ENCODE data around the gene PARL. TPM values are rescaled to one million over a fixed set of nuclear protein-coding genes. Genes with fewer than 3 reads are reported as not detected.

PARL gene
- polyA plus RNA-seq, 6 donors from 2014 or later: 103 to 142 (median 109) TPM

GRCh38 chr3:183828538-183828870, 56.2 kb downstream of the PARL start:
- peak overlapping the region in 2 of 6 donors; percentile 7 to 43 for H3K27ac Mint-ChIP-seq
- peaks cover 0 to 8% of the 10 kb centered on the region in 2 donors for H3K36me3 Mint-ChIP-seq
- no peak for DNase-seq
- peak overlapping the region in 1 of 8 donors; percentile 21 for H3K4me3 Mint-ChIP-seq
- no peak for ATAC-seq (ENCODE audit: low read depth in 2 of 2)
- H3K4me1 Mint-ChIP-seq: peaks cover 9 to 15% (median 14%) of the 10 kb centered on the region in 3 donors
- H3K9me3 Mint-ChIP-seq: no peaks in the 10 kb centered on the region
- no peaks in the 10 kb centered on the region for H3K27me3 Mint-ChIP-seq

DNA sequence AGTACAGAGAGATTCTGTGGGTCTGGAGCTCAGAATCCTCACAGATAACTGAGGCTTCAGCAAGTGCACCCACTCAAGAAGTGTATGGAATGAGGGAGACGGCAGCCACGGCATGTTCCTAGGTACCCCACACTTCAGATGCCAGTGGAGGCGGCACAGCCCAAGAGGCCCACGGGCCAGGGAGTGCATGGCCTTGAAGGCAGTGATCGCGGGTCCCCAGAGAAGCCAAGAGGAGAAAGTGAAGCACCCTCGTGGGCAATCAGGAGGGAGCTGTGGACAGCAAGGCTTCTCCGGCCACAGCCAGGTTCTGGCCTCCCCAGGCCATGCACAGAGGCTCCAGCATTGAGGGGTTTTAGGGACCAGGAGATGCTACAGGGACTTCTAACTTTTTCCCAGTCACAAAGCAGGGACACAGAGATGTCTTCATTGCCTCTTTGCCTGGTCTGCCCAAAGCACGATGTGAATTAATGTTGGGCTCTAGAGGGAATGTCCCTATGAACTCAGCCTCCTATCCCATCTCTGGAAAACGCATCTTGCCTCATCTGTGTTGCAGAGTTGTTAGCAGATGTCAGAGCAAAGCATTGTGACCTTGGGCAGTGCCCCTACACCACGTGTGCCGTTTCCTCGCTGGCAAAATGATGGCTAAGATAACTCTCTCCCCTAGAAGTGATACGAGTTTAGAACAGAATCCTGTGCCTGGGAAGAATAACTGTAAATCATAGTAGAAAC, 56.7 kb downstream of the PARL start:
- no peak for DNase-seq
- no peaks in the 10 kb centered on the region for H3K27me3 Mint-ChIP-seq
- no peak for ATAC-seq (ENCODE audit: low read depth in 2 of 2)
- H3K4me1 Mint-ChIP-seq: peaks cover 9 to 15% (median 14%) of the 10 kb centered on the region in 3 donors
- peak overlapping the region in 3 of 6 donors; percentile 7 to 90 (median 81) for H3K27ac Mint-ChIP-seq
- peaks cover 0 to 8% of the 10 kb centered on the region in 2 donors for H3K36me3 Mint-ChIP-seq
- peak overlapping the region in 1 of 8 donors; percentile 21 for H3K4me3 Mint-ChIP-seq
- H3K9me3 Mint-ChIP-seq: no peaks in the 10 kb centered on the region

DNA sequence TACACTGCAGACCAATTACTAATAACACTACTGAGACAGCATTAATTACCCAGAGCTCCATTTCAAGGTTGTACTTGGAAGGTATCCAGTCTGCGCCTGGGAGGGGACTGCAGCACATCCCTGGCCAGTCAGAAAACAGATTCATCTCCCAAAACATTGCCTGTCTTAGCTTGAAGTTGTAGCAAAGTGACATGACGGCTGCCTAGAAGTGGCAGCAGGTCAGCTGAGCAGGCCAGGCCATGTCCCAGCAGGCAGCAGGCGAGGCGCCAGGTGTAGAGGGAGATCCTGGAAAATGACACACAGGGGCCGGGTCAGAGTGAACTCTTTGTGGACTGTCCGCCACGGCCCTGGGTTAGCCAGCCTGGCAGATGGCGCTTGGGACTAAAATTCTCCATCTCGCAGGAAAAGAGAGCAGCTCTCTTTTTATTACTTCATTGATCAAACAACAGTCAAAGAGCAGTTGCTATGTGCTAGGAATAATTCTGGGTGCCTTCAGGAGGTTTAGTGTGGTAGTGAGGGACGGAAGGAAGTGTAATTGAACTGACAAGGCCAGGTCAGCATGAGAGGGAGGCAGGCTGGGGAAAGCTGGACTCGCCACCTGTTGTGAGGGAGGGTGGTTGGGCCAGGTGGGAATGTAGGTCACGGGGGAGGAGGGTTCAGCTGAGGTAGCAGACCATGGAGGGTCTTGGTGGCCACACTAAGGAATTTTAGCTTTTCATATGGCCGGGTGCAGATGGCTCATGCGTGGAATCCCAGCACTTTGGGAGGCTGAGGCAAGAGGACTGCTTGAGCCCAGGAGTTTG, 58.0 kb downstream of the PARL start:
- no peak for ATAC-seq (ENCODE audit: low read depth in 2 of 2)
- Mint-ChIP-seq H3K36me3 (peaks cover 0 to 5% of the 10 kb centered on the region in 2 donors), H3K4me1 (peaks cover 9 to 15% (median 14%) of the 10 kb centered on the region in 3 donors), H3K4me3 (peak overlapping the region; percentile 30 to 89 (median 77)), H3K9me3 (no peaks in the 10 kb centered on the region), H3K27me3 (peaks cover 0 to 6% (median 0%) of the 10 kb centered on the region in 3 donors), H3K27ac (peak overlapping the region in 2 of 6 donors; percentile 71 to 75)
- no peak for DNase-seq

GRCh38 chr3:183825456-183826161, 59.1 kb downstream of the PARL start, which contains the start of gene MAP6D1:
MAP6D1 (minus strand) TSS chr3:183825577; CDS start chr3:183825547, 30 bp downstream.
- ATAC-seq (ENCODE audit: low read depth in 2 of 2) (peak; percentile 70 to 72), DNase-seq (peak; percentile 33)
- Mint-ChIP-seq H3K27me3 (peaks cover 0 to 6% (median 0%) of the 10 kb centered on the region in 3 donors), H3K4me1 (peaks cover 9 to 15% (median 14%) of the 10 kb centered on the region in 3 donors), H3K4me3 (peak within 1 kb of the TSS; percentile 77 to 89 (median 84)), H3K27ac (peak within 1 kb of the TSS in 4 of 6 donors; percentile 44 to 85 (median 80)), H3K9me3 (no peaks in the 10 kb centered on the region), H3K36me3 (peaks cover 0 to 5% of the 10 kb centered on the region in 2 donors)

DNA sequence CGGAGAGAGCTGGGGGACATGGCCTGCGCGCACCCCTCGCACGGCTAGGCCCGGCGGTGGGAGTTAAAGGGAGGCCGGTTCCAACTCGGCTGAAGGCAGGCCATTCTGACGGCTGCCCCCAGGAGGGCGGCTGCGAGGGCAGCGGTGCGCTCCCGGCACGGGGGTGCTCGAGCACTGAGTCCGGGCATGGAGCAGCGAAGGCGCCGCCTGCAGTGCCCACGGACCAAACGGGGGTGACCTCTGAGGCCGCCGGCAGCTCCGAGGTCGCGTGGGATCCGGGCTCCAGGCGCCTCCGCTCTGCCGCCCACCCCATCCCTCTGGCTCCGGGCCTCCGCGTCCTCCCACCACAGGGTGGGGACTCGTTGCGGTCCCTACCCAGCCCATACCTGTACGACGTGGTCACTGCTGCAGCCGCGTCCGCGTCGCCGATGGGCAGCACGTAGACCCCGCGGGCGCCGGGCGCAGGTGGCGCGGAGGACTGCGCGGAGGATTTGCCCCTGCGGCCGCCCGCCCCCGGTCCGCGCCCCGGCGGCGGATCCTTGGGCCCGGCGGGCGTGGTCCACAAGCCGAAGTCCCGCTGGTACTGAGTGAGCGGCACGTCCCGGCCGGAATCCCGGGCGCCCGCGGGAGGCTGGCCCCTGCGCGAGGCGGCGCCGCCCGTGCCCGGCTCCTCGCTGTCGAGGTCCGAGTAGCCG, 59.8 kb downstream of the PARL start:
- H3K9me3 Mint-ChIP-seq: no peaks in the 10 kb centered on the region
- peak overlapping the region; percentile 77 to 89 (median 82) for H3K4me3 Mint-ChIP-seq
- DNase-seq (no peak), ATAC-seq (ENCODE audit: low read depth in 2 of 2) (peak; percentile 35 to 40)
- no peaks in the 10 kb centered on the region for H3K36me3 Mint-ChIP-seq
- peak overlapping the region in 1 of 6 donors; percentile 85 for H3K27ac Mint-ChIP-seq
- H3K27me3 Mint-ChIP-seq: peaks cover 0 to 6% (median 0%) of the 10 kb centered on the region in 3 donors
- peaks cover 9 to 15% (median 14%) of the 10 kb centered on the region in 3 donors for H3K4me1 Mint-ChIP-seq

DNA sequence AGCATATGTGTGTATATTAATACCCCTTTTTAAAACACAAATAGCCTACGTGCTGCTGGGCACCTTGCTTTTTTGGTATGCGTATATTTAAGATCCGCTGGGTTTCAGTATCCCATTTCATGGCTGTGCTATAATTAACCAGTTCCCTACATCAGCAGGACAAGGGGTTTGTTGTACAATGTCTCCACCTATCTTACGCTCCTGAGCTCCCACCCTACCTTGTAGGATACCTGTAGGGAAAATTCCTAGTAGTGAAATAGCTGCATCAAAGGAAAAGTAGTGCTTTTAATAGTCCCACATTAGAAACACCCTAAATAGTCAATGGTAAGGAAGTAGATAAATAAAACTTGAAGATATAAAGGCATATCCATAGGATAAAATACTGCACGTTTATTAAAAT, 60.7 kb downstream of the PARL start:
- H3K27me3 Mint-ChIP-seq: peaks cover 0 to 6% (median 0%) of the 10 kb centered on the region in 3 donors
- no peaks in the 10 kb centered on the region for H3K36me3 Mint-ChIP-seq
- H3K4me1 Mint-ChIP-seq: peaks cover 9 to 15% (median 14%) of the 10 kb centered on the region in 3 donors
- peak overlapping the region in 1 of 6 donors; percentile 84 for H3K27ac Mint-ChIP-seq
- no peak for DNase-seq
- peak overlapping the region; percentile 77 to 89 (median 82) for H3K4me3 Mint-ChIP-seq
- no peak for ATAC-seq (ENCODE audit: low read depth in 2 of 2)
- no peaks in the 10 kb centered on the region for H3K9me3 Mint-ChIP-seq

DNA sequence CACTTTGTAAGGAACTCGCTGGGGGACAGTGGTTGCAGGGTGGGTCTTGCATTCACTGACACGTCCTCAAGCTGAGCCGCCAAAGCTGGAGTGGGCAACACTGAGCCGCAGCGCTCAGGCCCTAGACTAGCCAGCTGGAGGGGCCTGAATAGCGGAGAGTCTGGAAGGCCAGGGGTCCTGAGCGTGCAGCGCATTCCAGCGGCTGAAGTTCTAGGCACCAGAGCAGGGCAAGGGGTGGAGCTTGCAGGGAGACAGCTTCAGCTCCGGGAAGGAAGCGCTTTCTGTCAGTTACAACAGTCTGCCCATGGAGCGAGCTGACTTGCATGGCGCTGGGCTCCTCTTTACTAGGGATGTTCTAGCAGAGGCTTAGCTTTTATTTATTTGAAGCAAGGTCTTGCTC, 62.0 kb downstream of the PARL start:
- H3K36me3 Mint-ChIP-seq: peaks cover 0 to under 1% of the 10 kb centered on the region in 2 donors
- H3K4me3 Mint-ChIP-seq: peak overlapping the region in 2 of 8 donors; percentile 33 to 49
- no peak for DNase-seq
- H3K27me3 Mint-ChIP-seq: peaks cover 0 to 6% (median 0%) of the 10 kb centered on the region in 3 donors
- H3K9me3 Mint-ChIP-seq: no peaks in the 10 kb centered on the region
- peak overlapping the region in 1 of 6 donors; percentile 33 for H3K27ac Mint-ChIP-seq
- peaks cover 9 to 15% (median 14%) of the 10 kb centered on the region in 3 donors for H3K4me1 Mint-ChIP-seq
- ATAC-seq (ENCODE audit: low read depth in 2 of 2): no peak

DNA sequence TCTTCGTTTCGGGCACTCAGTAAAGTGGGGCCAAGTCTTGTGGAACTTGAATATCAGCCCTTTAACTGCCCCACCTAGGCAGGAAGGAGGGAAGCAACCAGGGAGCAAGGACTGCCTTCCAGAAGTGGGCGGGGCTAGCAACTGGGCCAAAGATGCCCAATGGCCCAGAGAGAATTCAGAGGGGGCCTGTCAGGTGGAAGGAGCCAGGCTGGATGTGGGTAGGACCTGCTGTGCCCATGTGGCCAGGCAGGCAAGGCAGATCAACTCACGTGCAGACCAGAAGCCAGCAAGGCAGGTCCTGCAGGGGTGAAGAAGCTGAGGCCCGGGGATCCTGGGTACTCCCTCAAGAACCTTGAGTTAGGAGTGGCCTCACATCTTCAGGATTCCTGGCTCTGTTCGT, 64.8 kb downstream of the PARL start:
- H3K36me3 Mint-ChIP-seq: peaks cover 8 to 9% of the 10 kb centered on the region in 2 donors
- no peaks in the 10 kb centered on the region for H3K9me3 Mint-ChIP-seq
- DNase-seq: no peak
- ATAC-seq (ENCODE audit: low read depth in 2 of 2): no peak
- peaks cover 9 to 10% (median 9%) of the 10 kb centered on the region in 3 donors for H3K4me1 Mint-ChIP-seq
- H3K27me3 Mint-ChIP-seq: peaks cover 0 to 6% (median 0%) of the 10 kb centered on the region in 3 donors
- no peak overlapping the region for H3K4me3 Mint-ChIP-seq
- H3K27ac Mint-ChIP-seq: no peak overlapping the region

- ATAC-seq (ENCODE audit: low read depth in 2 of 2): no peak
- Mint-ChIP-seq H3K4me3 (peak overlapping the region in 1 of 8 donors; percentile 76), H3K9me3 (no peaks in the 10 kb centered on the region), H3K36me3 (peaks cover 8 to 9% of the 10 kb centered on the region in 2 donors), H3K27me3 (peaks cover 0 to 6% (median 0%) of the 10 kb centered on the region in 3 donors), H3K27ac (no peak overlapping the region), H3K4me1 (peaks cover 2 to 3% (median 3%) of the 10 kb centered on the region in 3 donors)
- DNase-seq: no peak
Measured at GRCh38 chr3:183818706-183819624, 65.7 kb downstream of the PARL start.

DNA sequence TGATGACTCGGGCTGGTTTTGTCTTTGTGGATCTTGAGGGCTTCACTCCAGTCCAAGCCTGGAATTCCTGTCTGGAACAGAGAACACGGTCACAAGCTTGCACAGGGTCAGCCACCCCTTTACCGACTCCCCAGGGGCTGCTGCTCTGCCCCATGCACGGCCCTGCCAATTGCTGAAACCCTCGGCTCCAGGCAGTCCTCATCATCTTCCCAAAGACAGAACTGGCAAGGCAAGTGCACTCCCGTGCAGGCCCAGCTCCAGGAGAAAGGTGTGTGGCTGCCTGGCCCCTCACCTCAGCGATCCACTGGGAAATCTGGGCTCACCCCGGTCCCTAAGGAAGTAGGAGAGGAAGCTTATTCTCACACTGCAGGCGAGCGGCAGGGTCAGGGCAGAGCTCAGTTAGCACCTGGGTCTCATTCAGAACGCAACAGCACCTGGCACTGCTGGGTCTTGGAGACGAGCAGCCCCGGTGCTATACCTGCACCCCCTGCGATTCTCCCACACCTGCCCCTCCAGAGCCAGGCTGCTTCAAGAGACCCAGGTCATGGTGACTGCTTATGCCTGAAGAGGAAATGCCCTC, 66.5 kb downstream of the PARL start:
- H3K4me1 Mint-ChIP-seq: no peaks in the 10 kb centered on the region
- H3K36me3 Mint-ChIP-seq: peaks cover 8 to 10% of the 10 kb centered on the region in 2 donors
- peaks cover 0 to 6% (median 0%) of the 10 kb centered on the region in 3 donors for H3K27me3 Mint-ChIP-seq
- no peak overlapping the region for H3K4me3 Mint-ChIP-seq
- H3K27ac Mint-ChIP-seq: no peak overlapping the region
- no peak for DNase-seq
- H3K9me3 Mint-ChIP-seq: no peaks in the 10 kb centered on the region
- no peak for ATAC-seq (ENCODE audit: low read depth in 2 of 2)

GRCh38 chr3:183817639-183818038, 67.0 kb downstream of the PARL start:
- H3K4me3 Mint-ChIP-seq: no peak overlapping the region
- H3K27ac Mint-ChIP-seq: no peak overlapping the region
- ATAC-seq (ENCODE audit: low read depth in 2 of 2): no peak
- H3K4me1 Mint-ChIP-seq: no peaks in the 10 kb centered on the region
- H3K27me3 Mint-ChIP-seq: peaks cover 0 to 6% (median 0%) of the 10 kb centered on the region in 3 donors
- DNase-seq: no peak
- H3K9me3 Mint-ChIP-seq: no peaks in the 10 kb centered on the region
- H3K36me3 Mint-ChIP-seq: peaks cover 8 to 14% of the 10 kb centered on the region in 2 donors

All from naive B cell (primary cell).